ENCODE measurements around the gene CACNG7. TPM values are rescaled to one million over a fixed set of nuclear protein-coding genes. Genes with fewer than 3 reads are reported as not detected.

CACNG7 gene
- total and polyA plus RNA-seq, 4 donors = not detected

DNA sequence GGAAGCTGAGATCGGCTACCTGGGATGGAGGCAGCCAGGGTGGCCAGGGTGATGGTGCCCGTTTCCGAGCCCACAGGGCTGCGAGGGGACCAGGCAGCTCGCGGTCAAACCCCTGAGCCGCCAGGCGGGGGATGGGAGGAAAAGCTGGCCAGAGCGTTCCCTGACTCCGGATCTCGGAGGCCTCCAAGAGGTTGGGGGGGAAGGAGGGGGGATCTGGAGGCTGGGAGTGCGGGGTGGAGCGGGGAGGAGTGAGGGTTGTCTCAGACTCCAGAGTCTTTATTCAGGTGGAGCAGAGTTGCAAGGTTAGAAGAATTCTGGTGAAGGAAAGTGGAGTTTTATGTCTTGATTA lies 1.1 kb downstream of the CACNG7 start:
- Histone ChIP-seq H3K4me3 (ENCODE audit: low read depth in 1 of 3, low read length in 3 of 3) (no peak overlapping the region), H3K9ac (ENCODE audit: low read depth in 1 of 2, low read length in 2 of 2) (no peak overlapping the region), H3K27me3 (ENCODE audit: control insufficient read depth in 4 of 4, insufficient read depth in 4 of 4, low read length in 3 of 4) (peaks cover 6 to 21% (median 9%) of the 10 kb centered on the region in 4 donors), H3K27ac (ENCODE audit: low read depth in 1 of 2, low read length in 2 of 2) (no peak overlapping the region), H3K36me3 (ENCODE audit: control insufficient read depth in 4 of 4, insufficient read depth in 3 of 4, low read depth in 1 of 4, low read length in 3 of 4) (no peaks in the 10 kb centered on the region), H3K9me3 (ENCODE audit: control insufficient read depth in 4 of 4, low read length in 3 of 4) (no peaks in the 10 kb centered on the region), H3K4me1 (ENCODE audit: control insufficient read depth in 4 of 4, insufficient read depth in 4 of 4, low read length in 3 of 4) (no peaks in the 10 kb centered on the region)
- WGBS = 3% methylated on average over 13 of the region's 13 CpGs
- TF ChIP-seq REST (IDR thresholded peaks at IDR 0.05) (no peak), HNF4G (IDR thresholded peaks at IDR 0.05) (no peak), JUND (IDR thresholded peaks at IDR 0.05) (no peak), EGR1 (IDR thresholded peaks at IDR 0.05; ENCODE audit: low read depth in 2 of 2) (no peak), FOXA2 (IDR thresholded peaks at IDR 0.05) (no peak), YY1 (IDR thresholded peaks at IDR 0.05) (no peak), SP1 (IDR thresholded peaks at IDR 0.05) (no peak), NR2F2 (IDR thresholded peaks at IDR 0.05) (no peak), RAD21 (IDR thresholded peaks at IDR 0.05) (no peak), FOXA1 (IDR thresholded peaks at IDR 0.05) (no peak), GABPA (IDR thresholded peaks at IDR 0.05 in 1 of 2, conservative IDR thresholded peaks at IDR 0.05 in 1 of 2) (no peak), HNF4A (conservative IDR thresholded peaks at IDR 0.05) (no peak), RXRA (IDR thresholded peaks at IDR 0.05) (no peak), TAF1 (conservative IDR thresholded peaks at IDR 0.05) (no peak), CTCF (IDR thresholded peaks at IDR 0.05; ENCODE audit: low read depth, low read length, missing input control) (no peak)
- TF ChIP-seq, protein P1, sequence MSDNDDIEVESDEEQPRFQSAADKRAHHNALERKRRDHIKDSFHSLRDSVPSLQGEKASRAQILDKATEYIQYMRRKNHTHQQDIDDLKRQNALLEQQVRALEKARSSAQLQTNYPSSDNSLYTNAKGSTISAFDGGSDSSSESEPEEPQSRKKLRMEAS (IDR thresholded peaks at IDR 0.05) = no peak
- TF ChIP-seq, protein P2, sequence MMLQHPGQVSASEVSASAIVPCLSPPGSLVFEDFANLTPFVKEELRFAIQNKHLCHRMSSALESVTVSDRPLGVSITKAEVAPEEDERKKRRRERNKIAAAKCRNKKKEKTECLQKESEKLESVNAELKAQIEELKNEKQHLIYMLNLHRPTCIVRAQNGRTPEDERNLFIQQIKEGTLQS (IDR thresholded peaks at IDR 0.05) = no peak
- TF ChIP-seq, protein P3, sequence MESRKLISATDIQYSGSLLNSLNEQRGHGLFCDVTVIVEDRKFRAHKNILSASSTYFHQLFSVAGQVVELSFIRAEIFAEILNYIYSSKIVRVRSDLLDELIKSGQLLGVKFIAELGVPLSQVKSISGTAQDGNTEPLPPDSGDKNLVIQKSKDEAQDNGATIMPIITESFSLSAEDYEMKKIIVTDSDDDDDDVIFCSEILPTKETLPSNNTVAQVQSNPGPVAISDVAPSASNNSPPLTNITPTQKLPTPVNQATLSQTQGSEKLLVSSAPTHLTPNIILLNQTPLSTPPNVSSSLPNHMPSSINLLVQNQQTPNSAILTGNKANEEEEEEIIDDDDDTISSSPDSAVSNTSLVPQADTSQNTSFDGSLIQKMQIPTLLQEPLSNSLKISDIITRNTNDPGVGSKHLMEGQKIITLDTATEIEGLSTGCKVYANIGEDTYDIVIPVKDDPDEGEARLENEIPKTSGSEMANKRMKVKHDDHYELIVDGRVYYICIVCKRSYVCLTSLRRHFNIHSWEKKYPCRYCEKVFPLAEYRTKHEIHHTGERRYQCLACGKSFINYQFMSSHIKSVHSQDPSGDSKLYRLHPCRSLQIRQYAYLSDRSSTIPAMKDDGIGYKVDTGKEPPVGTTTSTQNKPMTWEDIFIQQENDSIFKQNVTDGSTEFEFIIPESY (IDR thresholded peaks at IDR 0.05) = no peak
- DNase-seq (ENCODE audit: low spot score) = no peak
